C4-2B (cell line): ENCODE measurements around the gene MBD3.

Experiments
- H3K27ac ChIP-seq: fragments of 450-650 bp; 2 replicates; pipeline ENCODE4 v1.5.1; 2017
- ZFX ChIP-seq: fragments of 450-650 bp; IDR thresholded peaks from 2 replicates; pipeline ENCODE4 v1.6.1; 2017
- TF ChIP-seq, protein P1 (sequence below): fragments of 450-650 bp; conservative IDR thresholded peaks from 2 replicates; pipeline ENCODE4 v1.5.1; 2017; ENCODE audit warnings: mild to moderate bottlenecking

The MBD3 gene

GRCh38 chr19:1577090-1577928 is 15.4 kb downstream of the MBD3 start:
- TF ChIP-seq ZFX, result no peak
- TF ChIP-seq, protein P1, sequence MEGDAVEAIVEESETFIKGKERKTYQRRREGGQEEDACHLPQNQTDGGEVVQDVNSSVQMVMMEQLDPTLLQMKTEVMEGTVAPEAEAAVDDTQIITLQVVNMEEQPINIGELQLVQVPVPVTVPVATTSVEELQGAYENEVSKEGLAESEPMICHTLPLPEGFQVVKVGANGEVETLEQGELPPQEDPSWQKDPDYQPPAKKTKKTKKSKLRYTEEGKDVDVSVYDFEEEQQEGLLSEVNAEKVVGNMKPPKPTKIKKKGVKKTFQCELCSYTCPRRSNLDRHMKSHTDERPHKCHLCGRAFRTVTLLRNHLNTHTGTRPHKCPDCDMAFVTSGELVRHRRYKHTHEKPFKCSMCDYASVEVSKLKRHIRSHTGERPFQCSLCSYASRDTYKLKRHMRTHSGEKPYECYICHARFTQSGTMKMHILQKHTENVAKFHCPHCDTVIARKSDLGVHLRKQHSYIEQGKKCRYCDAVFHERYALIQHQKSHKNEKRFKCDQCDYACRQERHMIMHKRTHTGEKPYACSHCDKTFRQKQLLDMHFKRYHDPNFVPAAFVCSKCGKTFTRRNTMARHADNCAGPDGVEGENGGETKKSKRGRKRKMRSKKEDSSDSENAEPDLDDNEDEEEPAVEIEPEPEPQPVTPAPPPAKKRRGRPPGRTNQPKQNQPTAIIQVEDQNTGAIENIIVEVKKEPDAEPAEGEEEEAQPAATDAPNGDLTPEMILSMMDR, result no peak
- H3K27ac ChIP-seq, result no peak overlapping the region

DNA sequence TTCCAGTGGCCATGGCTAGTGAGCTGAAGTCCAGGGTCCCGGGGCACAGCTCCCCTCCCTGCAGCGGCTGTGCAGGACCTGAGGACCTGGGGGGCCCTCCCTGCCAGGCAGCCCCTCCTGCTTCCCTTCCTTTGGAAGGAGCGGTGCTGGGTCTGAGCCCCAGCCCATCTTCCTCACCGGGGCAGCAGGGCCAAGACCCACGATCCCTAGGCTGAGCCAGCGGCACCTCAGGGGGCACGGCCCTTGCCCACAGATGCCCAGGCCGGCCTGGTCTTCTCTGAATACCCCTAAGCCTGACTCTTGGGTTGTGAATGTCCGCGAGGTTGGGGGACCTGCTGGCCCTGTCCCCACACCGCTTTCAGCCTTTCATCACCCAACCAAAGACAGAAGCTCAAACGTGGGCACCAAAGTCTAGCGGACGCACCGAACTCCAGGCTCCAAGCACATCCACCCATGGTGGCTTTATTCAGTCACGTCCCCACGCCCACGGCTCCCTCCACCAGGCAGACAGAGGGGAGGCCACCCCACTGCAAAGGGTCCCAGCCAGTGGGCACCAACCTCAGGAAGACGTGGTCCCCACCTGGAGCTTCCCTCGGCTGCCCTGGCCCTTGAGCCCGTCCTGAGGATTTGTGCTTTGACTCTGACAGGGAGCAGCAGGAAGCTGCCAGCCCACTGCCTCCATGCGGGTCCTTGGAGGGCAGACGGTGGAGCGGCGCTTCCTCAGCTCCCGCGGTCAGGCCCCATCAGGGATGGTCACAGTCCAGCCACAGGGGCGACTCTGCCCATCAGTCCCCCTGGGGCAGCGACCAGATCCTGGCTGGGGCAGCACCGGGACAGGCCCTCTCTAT is 16.2 kb downstream of the MBD3 start:
- no peak overlapping the region for H3K27ac ChIP-seq
- no peak for TF ChIP-seq ZFX
- TF ChIP-seq, protein P1, result no peak

DNA sequence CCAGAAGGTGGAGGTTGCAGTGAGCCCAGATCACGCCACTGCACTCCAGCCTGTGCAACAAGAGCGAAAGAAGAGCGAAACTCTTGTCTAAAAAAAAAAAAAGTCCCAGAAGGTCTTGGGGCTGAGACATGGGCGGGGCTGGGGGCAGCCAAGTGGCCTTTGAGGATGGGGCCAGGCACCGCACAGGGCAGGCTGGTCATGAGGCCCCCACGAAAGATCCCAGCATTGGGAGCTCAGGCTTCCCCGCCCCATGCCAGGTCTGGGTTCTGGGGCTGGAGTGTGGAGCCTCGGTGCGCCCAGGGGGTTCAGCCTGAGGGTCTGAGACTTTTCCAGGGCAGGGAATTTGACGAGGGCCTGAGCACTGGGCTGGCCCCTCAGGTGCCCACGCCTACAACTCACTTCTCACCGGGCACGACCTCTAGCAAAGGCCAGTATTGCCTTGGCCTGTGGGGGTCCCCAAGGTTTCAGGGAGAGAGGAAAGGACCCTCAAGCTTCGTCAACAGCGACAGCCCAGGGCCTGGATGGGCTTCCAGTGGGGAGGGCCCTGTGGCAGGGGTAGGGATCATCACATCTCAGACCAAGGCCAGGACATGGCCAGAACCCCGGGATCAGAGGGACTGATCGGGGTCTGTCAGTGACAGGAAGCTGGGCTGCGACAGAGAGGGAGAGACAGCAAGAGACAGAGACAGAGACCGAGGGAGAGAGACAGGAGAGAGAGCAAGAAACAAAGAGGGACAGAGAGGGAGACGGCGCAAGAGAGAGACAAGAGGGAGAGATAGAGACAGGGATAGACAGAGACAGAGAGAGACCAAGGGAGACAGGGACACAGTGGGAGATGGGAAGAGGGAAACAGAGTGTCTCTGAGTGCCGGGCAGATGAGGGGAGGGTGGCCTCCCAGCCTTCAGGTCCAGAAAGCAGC is 17.1 kb downstream of the MBD3 start:
- TF ChIP-seq, protein P1, result no peak
- TF ChIP-seq ZFX, result no peak
- no peak overlapping the region for H3K27ac ChIP-seq

- no peak overlapping the region for H3K27ac ChIP-seq
- TF ChIP-seq, protein P1, result no peak
- no peak for TF ChIP-seq ZFX
These were observed 18.1 kb downstream of the MBD3 start for GRCh38 chr19:1574354-1575136.

GRCh38 chr19:1572795-1573194 is 19.9 kb downstream of the MBD3 start:
- TF ChIP-seq ZFX, result no peak
- TF ChIP-seq, protein P1, result no peak
- no peak overlapping the region for H3K27ac ChIP-seq

GRCh38 chr19:1571358-1571757 is 21.3 kb downstream of the MBD3 start:
- TF ChIP-seq, protein P1, result no peak
- no peak for TF ChIP-seq ZFX
- no peak overlapping the region for H3K27ac ChIP-seq
